ENCODE data around the gene MFSD12.
"Not testable (repeated sequence)": the region's sequence is repeated elsewhere in the genome, so short reads cannot be mapped to it uniquely, and the experiment has no call there.

MFSD12 gene

GRCh38 chr19:3532154-3532786 is 25.1 kb downstream of the MFSD12 start:
- peaks cover 85% of the 10 kb centered on the region for H3K36me3 ChIP-seq (ENCODE audit: insufficient read depth, insufficient read length, low read length)
- DNase-seq (ENCODE audit: low read depth, low spot score) = no peak
- TF ChIP-seq SUZ12 (IDR thresholded peaks at IDR 0.05; ENCODE audit: extremely low read depth, insufficient read depth, insufficient read length) (no peak), ZNF274 (IDR thresholded peaks at IDR 0.05; ENCODE audit: low read depth, low read length) (no peak), YY1 (IDR thresholded peaks at IDR 0.05; ENCODE audit: insufficient read depth, insufficient read length) (no peak)
- H3K9me3 ChIP-seq (ENCODE audit: insufficient read depth, low read length) = no peaks in the 10 kb centered on the region
- H3K27me3 ChIP-seq (ENCODE audit: insufficient read depth, insufficient read length) = no peaks in the 10 kb centered on the region
- no peak overlapping the region for H3K9ac ChIP-seq (ENCODE audit: insufficient read length, low read depth)
- H3K4me1 ChIP-seq (ENCODE audit: insufficient read depth, insufficient read length) = peaks cover 6% of the 10 kb centered on the region
- no peak overlapping the region for H3K4me3 ChIP-seq (ENCODE audit: insufficient read length, low read depth)

- Histone ChIP-seq H3K36me3 (ENCODE audit: insufficient read depth, insufficient read length, low read length) (peaks cover 87% of the 10 kb centered on the region), H3K9me3 (ENCODE audit: insufficient read depth, low read length) (no peaks in the 10 kb centered on the region), H3K4me3 (ENCODE audit: insufficient read length, low read depth) (no peak overlapping the region), H3K4me1 (ENCODE audit: insufficient read depth, insufficient read length) (peaks cover 6% of the 10 kb centered on the region), H3K9ac (ENCODE audit: insufficient read length, low read depth) (no peak overlapping the region), H3K27me3 (ENCODE audit: insufficient read depth, insufficient read length) (no peaks in the 10 kb centered on the region)
- TF ChIP-seq SUZ12 (IDR thresholded peaks at IDR 0.05; ENCODE audit: extremely low read depth, insufficient read depth, insufficient read length) (no peak), ZNF274 (IDR thresholded peaks at IDR 0.05; ENCODE audit: low read depth, low read length) (no peak)
- no peak for DNase-seq (ENCODE audit: low read depth, low spot score)
Measured at GRCh38 chr19:3531716-3532115, 25.7 kb downstream of the MFSD12 start.

- peaks cover 86% of the 10 kb centered on the region for H3K36me3 ChIP-seq (ENCODE audit: insufficient read depth, insufficient read length, low read length)
Measured at GRCh38 chr19:3530389-3530788, 27.0 kb downstream of the MFSD12 start.

GRCh38 chr19:3529299-3529698 is 28.1 kb downstream of the MFSD12 start:
- not testable (repeated sequence) for H3K9ac ChIP-seq (ENCODE audit: insufficient read length, low read depth); H3K9me3 ChIP-seq (ENCODE audit: insufficient read depth, low read length); H3K27me3 ChIP-seq (ENCODE audit: insufficient read depth, insufficient read length); H3K4me1 ChIP-seq (ENCODE audit: insufficient read depth, insufficient read length); H3K4me3 ChIP-seq (ENCODE audit: insufficient read length, low read depth); DNase-seq (ENCODE audit: low read depth, low spot score)
- H3K36me3 ChIP-seq (ENCODE audit: insufficient read depth, insufficient read length, low read length) = peaks cover 83% of the 10 kb centered on the region

More at GRCh38 chr19:3530389-3530788, 27.0 kb downstream of the MFSD12 start:
- peaks cover 3% of the 10 kb centered on the region for H3K4me1 ChIP-seq (ENCODE audit: insufficient read depth, insufficient read length)
- TF ChIP-seq YY1 (IDR thresholded peaks at IDR 0.05; ENCODE audit: insufficient read depth, insufficient read length) (no peak), SUZ12 (IDR thresholded peaks at IDR 0.05; ENCODE audit: extremely low read depth, insufficient read depth, insufficient read length) (no peak), ZNF274 (IDR thresholded peaks at IDR 0.05; ENCODE audit: low read depth, low read length) (no peak)
- H3K4me3 ChIP-seq (ENCODE audit: insufficient read length, low read depth) = no peak overlapping the region
- H3K9me3 ChIP-seq (ENCODE audit: insufficient read depth, low read length) = no peaks in the 10 kb centered on the region
- no peaks in the 10 kb centered on the region for H3K27me3 ChIP-seq (ENCODE audit: insufficient read depth, insufficient read length)
- DNase-seq (ENCODE audit: low read depth, low spot score) = no peak
- H3K9ac ChIP-seq (ENCODE audit: insufficient read length, low read depth) = no peak overlapping the region

GRCh38 chr19:3528539-3529211 is 28.7 kb downstream of the MFSD12 start:
- no peak overlapping the region for H3K4me3 ChIP-seq (ENCODE audit: insufficient read length, low read depth)
- H3K36me3 ChIP-seq (ENCODE audit: insufficient read depth, insufficient read length, low read length) = peaks cover 83% of the 10 kb centered on the region
- H3K9me3 ChIP-seq (ENCODE audit: insufficient read depth, low read length) = no peaks in the 10 kb centered on the region
- H3K4me1 ChIP-seq (ENCODE audit: insufficient read depth, insufficient read length) = no peaks in the 10 kb centered on the region
- no peak overlapping the region for H3K9ac ChIP-seq (ENCODE audit: insufficient read length, low read depth)
- no peaks in the 10 kb centered on the region for H3K27me3 ChIP-seq (ENCODE audit: insufficient read depth, insufficient read length)
- TF ChIP-seq SUZ12 (IDR thresholded peaks at IDR 0.05; ENCODE audit: extremely low read depth, insufficient read depth, insufficient read length) = no peak
- no peak for TF ChIP-seq ZNF274 (IDR thresholded peaks at IDR 0.05; ENCODE audit: low read depth, low read length)
- no peak for TF ChIP-seq YY1 (IDR thresholded peaks at IDR 0.05; ENCODE audit: insufficient read depth, insufficient read length)
- no peak for DNase-seq (ENCODE audit: low read depth, low spot score)

GRCh38 chr19:3528080-3528479 is 29.3 kb downstream of the MFSD12 start:
- Histone ChIP-seq H3K36me3 (ENCODE audit: insufficient read depth, insufficient read length, low read length) (peaks cover 83% of the 10 kb centered on the region), H3K9ac (ENCODE audit: insufficient read length, low read depth) (no peak overlapping the region), H3K4me1 (ENCODE audit: insufficient read depth, insufficient read length) (no peaks in the 10 kb centered on the region), H3K4me3 (ENCODE audit: insufficient read length, low read depth) (no peak overlapping the region), H3K9me3 (ENCODE audit: insufficient read depth, low read length) (no peaks in the 10 kb centered on the region), H3K27me3 (ENCODE audit: insufficient read depth, insufficient read length) (no peaks in the 10 kb centered on the region)
- no peak for DNase-seq (ENCODE audit: low read depth, low spot score)
- TF ChIP-seq SUZ12 (IDR thresholded peaks at IDR 0.05; ENCODE audit: extremely low read depth, insufficient read depth, insufficient read length) (no peak), YY1 (IDR thresholded peaks at IDR 0.05; ENCODE audit: insufficient read depth, insufficient read length) (no peak), ZNF274 (IDR thresholded peaks at IDR 0.05; ENCODE audit: low read depth, low read length) (no peak)

GRCh38 chr19:3527238-3527910 is 30.0 kb downstream of the MFSD12 start:
- no peaks in the 10 kb centered on the region for H3K27me3 ChIP-seq (ENCODE audit: insufficient read depth, insufficient read length)
- H3K36me3 ChIP-seq (ENCODE audit: insufficient read depth, insufficient read length, low read length) = peaks cover 83% of the 10 kb centered on the region
- H3K4me3 ChIP-seq (ENCODE audit: insufficient read length, low read depth) = no peak overlapping the region
- no peak for TF ChIP-seq ZNF274 (IDR thresholded peaks at IDR 0.05; ENCODE audit: low read depth, low read length)
- no peak for TF ChIP-seq SUZ12 (IDR thresholded peaks at IDR 0.05; ENCODE audit: extremely low read depth, insufficient read depth, insufficient read length)
- TF ChIP-seq YY1 (IDR thresholded peaks at IDR 0.05; ENCODE audit: insufficient read depth, insufficient read length) = no peak
- peaks cover under 1% of the 10 kb centered on the region for H3K4me1 ChIP-seq (ENCODE audit: insufficient read depth, insufficient read length)
- no peaks in the 10 kb centered on the region for H3K9me3 ChIP-seq (ENCODE audit: insufficient read depth, low read length)
- H3K9ac ChIP-seq (ENCODE audit: insufficient read length, low read depth) = no peak overlapping the region
- DNase-seq (ENCODE audit: low read depth, low spot score) = no peak

All from NT2/D1 (cell line).